Activated gamma-delta T cell treated with anti-CD3 and anti-CD28 coated beads, Interleukin-2, amount 50 U/mL, for 16 hours (primary cell): ENCODE results near the gene TEX44.
"Not testable (repeated sequence)": the region's sequence is repeated elsewhere in the genome, so short reads cannot be mapped to it uniquely, and the experiment has no call there.

Experiments used
- DNase-seq: peaks from one replicate; pipeline ENCODE4 v3.0.0-alpha.2; 2020; ENCODE audit warnings: low read depth

The TEX44 gene

DNA sequence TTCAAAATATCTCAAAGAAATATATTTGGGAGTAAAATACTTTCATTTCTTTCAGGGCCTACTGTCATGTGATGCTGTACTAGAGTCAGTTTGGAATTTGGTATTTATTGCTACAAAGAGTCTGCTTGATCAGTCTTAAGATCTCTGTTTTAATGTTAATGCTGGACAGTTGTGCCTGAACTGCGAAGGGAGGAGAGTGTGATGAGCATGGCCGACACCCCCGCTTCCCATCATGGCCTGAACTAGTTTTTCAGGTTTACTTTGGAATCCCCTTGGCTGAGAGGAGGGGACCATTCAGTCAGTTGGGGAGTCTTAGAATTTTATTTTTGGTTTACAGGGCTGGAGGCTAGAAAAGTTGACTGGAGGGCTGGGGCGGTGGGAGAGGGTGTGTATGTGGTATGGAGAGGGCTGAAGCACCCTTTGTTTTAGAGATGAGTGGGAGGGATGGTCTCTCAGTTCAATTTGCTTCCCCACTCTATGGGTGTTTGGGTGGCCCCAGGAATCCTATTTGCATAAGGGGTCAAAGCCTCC lies 20.9 kb upstream of the TEX44 start:
- DNase-seq: no peak

DNA sequence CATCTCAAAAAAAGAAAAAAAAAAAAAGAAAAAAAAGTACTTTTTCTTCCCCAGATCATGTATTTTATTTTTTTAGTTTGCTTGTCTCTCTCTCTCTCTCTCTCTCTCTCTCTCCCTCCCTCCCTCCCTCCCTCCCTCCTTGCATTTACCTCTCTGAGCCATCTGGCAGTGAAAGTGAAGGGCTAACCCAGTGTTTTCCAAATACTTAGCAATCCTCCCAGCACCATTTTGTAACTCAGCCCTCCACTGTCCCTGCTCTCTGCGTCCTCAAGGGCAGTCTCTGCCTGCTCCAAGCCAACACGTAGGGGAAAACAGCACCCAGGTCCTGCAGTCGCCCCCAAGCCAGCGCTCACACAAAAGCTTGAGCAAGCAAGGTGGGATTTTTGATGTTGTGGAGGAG lies 19.6 kb upstream of the TEX44 start:
- no peak for DNase-seq

DNA sequence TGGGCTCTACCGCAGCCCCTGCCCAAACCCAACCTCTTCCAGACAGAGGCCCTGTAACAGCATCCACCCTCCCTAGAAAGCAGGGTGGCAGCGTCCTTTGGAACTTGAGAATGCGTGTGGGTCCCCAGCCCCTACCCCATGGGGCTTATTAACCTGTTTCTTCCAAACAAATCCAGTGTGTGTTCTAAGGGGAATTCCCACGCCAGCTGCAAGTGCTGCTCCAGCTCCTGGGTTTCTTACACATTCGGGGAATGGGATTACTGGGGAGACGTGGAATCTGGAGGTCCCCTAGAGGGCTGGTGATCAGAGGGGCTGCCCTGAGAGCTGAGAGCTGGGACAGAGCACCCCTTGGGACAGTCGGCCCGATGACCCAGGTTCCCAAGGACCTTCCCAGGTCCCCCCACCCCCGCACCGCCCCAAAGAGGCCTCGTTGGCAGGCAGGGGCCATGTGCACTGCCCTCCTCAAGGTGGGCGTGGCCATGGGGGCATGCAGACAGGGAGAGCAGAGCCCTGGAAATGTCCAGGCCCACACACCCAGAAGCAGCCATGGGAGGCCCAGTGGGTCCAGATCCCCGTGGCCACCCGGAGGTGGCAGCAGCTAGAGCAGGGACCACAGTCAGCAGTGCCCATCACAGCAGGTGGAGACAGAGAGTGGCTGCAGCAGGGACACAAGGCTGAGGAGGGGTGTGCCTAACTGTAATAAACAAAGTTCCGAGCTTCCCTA lies 18.8 kb upstream of the TEX44 start:
- DNase-seq: no peak

DNA sequence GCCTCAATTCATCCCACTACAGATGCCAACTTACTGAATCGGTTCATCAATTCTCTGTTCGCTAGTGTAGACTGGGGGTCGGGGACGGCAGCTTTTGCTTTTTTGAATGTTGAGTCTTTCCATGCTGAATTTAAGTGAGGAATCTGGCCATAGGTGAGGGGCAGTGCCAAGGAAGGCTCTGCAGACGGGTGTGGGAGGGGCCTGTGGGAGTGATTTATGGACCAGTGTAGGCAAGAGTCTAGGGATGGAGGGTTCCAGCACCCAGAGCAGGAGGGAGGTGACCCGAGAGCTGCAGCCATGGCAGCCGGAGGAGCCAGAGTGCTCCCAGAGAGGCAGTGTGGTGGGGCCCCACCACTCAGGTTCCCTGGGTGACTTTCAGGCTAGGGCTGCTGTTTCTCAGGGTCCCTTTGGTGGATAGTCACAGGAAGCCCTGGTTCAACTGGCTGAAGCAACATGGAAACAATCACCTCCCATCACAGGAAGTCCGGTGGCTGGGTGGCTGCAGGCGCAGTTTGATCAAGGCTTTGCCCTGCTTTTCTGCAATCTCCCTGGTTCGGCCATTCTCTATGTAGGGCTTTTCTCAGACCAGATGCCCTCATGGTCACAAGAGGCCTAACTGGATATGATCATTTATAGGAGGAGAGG lies 16.9 kb upstream of the TEX44 start:
- DNase-seq: no peak

DNA sequence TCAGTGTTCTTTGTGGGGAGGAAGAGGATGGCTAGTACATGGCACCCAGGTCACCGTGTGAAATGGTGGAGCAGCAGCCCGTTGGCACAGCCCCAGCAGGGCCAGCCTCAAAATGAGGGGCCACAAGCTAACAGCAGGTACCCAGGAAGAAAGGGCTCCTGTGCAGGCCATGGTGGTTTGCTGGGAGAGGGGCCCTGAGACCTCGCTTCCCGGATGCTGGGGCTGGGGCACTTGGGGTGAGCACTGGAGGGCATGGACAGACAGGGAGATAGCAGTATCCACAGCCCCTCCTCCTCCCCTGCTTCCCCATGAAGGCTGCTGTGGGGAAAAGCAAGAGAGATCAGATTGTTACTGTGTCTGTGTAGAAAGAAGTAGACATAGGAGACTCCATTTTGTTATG lies 16.2 kb upstream of the TEX44 start:
- DNase-seq: no peak

DNA sequence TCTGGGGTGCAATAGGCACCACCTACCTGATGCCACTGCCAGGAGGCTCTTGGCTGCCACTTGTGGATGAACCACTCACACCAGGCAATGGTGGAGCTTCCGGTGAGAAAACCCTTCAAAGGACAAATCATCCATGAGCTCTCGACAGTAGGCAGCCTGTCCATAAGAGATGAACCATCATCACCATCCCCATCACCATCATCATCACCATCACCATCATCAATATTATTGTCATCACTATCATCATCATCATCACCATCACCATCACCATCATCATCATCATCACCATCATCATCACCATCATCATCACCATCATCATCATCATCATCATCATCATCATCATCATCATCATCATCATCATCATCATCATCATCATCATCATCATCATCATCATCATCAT lies 14.0 kb upstream of the TEX44 start:
- not testable (repeated sequence) for DNase-seq

DNA sequence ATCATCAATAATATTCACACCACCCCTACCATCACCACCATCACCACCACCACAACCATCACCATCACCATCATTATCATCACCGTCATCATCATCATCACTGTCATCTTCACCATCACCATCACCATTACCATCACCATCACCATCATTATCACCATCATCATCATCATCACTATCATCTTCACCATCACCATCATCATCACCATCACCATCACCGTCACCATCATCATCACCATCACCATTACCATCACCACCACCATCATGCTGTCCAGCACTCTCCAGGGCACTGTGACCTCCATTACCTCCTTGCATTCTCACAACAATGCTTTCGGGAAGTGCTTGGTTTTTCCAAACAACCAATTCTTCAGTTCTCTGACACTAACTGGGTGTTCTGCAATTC lies 13.1 kb upstream of the TEX44 start:
- DNase-seq: no peak

DNA sequence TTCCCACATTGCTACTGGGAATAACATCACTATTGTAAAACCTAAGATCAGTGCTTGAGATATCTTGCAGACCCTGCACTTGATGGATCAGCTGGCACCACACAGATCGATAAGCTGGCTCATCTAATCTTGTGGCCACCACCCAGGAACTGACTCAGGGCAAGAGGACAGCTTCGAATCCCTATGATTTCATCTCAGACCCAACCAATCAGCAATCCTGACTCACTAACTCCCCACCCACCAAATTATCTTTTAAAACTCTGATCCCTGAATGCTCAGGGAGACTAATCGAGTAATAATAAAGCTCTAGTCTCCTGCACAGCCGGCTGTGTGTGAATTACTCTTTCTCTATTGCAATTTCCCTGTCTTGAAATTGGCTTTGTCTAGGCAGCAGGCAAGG lies 11.3 kb upstream of the TEX44 start:
- DNase-seq: no peak

DNA sequence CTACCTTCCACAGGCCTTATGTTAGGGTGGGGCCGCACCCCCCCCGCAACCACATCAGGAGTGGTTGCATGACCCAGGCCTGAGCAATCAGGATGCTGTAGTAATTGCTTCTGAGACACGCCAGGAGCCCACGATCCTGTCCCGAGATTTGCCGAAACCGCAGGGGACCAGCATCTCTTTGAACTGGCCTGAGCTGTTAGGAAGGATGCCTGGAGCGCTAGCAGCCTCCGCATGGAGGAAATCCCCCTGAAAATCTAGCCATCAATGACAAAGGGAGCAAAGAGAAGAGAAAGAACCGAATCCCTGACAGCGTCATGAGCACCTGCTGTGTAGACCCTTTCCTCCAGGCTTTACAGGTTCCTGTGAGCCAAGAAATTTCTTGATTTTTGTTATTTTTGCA lies 8.7 kb upstream of the TEX44 start:
- DNase-seq: no peak

DNA sequence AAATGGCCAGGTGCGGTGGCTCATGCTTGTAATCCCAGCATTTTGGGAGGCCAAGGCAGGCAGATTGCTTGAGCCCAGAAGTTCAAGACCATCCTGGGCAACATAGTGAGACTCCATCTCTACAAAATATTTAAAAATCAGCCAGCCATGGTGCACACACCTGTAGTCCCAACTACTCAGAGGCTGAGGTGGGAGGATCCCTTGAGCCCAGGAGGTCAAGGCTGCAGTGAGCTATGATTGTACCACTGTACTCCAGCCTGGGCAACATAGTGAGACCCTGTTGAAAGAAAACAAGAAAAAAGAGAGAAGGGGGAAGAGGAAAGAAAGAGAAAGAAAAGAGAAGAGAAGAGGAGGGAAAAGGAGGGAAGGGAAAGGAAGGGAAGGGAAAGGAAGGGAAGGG lies 4.9 kb upstream of the TEX44 start:
- DNase-seq: not testable (repeated sequence)

DNA sequence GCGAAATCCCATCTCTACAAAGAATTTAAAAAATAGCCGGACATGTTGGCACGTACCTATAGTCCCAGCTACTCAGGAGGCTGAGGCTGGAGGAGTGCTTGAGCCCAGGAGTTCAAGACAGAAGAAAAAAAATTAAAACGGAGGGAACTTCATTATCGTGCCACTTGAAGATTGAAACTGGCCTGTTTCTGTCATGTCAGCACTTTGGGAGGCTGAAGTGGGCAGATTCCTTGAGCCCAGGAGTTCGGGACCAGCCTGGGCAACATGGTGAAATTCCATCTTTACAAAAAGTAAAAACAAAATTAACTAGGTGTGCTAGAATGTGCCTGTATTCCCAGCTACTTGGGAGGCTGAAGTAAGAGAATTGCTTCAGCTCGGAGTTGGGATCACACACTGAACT lies 3.0 kb upstream of the TEX44 start:
- DNase-seq: no peak

DNA sequence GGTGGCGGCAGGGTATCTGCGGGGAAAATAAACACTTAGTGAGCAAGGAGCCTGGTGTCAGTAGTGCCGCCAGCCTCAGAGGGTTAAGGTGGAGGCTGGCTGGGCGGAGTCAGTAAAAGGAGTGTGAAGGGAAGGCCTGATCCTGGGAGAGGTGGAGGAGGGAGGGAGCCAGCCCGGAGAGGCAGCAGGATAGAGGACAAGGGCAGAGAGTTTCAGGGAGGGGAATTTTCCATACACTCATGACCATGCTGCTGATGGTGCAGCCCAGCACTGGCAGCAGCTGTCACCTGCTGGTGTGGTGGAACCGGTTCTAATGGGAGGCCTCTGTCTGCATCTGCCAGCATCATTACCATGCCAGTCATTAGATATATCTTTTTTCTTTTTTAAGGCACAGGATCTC lies 2.0 kb upstream of the TEX44 start:
- DNase-seq: no peak

DNA sequence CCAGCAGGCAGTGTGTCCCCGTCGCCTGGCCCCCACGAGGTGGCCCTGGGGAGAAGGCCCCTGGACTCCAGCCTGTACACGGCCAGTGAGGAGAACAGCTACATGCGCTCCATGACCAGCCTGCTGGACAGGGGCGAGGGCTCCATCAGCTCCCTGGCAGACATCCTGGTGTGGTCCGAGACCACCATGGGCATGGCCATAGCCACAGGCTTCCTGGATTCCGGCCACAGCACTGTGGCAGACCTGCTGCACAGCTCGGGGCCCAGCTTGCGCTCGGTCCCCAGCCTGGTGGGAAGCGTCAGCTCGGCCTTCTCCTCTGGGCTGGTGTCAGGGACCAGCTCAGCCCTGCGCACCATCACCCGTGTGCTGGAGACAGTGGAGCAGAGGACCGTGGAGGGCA lies 1.0 kb downstream of the TEX44 start:
- no peak for DNase-seq

DNA sequence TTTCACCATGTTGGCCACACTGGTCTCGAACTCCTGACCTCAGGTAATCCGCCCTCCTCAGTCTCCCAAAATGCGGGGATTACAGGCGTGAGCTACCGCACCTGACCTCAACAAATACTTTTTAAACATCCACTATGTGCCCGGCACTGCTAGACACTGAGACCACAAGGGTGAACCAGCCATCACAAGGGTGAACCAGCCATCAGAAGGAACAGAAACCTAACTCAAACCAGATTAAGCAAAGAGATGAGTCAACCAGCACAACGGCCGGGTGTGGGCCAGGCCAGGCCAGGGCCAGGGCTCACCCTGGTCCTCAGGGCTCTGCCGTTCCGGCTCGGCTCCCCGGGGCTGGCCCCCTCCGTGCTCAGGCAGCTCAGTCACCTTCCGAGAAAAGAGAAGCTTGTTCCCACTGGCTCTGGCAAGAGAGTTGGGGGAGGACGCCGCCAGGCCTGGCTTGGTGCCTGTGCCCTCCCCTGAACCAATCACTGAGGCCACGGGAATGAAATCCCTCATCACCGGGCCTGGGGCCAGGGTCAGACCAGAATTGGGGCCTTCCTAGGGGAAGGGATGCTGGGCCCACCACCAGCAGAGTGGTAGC lies 4.4 kb downstream of the TEX44 start:
- DNase-seq: no peak

DNA sequence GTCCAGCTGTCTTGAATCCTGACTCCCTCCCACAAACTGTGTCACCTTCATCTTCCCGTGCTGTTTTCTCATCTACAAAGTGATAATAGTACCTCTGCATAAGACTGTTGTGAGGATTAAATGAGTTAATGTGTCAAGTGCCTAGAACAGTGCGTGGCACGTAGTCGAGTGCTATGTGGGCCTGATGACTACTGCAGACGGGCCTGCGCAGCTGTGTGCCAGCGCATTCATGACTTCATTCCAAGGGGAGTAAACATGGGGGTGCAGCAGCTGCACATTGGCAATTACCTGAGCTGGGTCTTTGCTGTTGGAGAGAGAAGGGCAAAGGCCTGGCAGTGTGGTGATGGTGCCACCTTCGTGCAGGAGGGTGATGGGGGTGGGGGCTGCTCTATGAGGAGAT lies 5.0 kb downstream of the TEX44 start:
- DNase-seq: no peak

DNA sequence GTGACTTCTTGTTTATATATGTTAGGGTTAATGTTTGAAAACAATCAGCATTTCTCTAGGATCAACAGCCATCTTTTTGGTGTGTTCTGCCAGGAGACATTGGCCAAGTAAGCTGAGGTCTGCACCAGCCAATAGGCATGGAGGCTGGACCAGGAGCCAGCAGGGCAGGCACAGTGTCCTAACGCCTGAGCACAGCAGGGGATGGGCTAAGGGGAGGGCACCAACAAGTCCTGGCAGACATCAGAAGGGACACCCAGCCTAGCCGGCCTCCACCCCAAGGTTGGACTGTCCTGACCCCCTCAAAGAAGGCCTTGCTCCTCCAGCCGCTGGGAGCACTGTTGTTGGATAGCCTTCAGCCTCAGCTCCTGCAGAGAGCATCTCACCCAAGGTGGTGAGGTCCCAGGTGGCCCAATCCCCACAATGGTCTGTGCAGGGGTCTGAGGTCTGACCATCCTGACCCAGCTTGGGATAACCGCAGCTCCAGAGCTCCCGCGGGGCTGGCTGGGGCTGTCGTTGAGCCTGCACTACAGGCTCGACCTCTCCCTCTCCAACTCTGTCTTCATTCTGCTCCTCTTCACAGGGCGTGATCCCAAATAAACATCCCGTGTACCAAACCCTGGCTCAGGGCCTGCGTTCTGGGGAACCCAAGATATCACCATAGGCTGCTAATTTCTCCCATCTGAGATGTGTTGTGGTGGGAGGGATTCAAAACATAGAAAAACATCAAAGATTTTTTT lies 8.1 kb downstream of the TEX44 start:
- no peak for DNase-seq

DNA sequence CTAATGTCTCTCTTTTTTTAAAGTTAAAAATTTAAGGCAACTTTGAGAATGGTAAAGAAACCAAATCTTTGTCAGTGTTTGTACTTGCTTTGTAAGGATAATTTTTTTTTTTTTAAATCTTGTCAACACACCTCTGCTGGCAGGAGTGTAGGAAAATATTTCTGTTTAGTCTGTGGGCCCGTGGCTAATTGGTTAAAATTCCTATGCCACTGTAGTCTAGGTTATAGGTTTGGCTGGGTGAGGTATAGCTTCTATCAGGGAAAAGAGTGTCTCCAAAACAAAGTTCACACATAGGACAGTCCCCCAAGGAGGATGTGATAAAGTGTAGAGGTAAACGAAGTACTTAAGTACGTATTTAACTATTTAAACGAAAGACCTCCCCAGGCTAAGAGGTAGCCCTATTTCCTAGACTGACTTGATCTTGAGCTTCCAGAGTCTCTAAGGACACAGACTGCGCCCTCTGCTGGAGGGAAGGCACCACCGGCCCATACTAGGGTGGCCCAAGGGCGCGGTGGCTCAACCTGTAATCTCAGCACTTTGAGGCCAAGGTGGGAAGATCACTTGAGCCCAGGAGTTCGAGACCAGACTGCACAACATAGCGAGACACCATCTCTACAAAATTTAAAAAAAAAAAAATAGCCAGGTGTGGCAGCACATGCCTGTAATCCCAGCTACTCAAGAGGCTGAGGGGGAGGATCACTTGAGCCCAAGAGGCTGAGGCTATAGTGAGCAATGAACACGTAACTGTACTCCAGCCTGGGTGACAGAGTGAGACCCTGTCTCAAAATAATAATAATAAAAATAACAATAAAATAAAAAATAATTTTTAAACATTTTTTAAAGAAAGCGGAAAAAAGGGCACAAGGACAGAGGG lies 8.9 kb downstream of the TEX44 start:
- peak; percentile 69 for DNase-seq

DNA sequence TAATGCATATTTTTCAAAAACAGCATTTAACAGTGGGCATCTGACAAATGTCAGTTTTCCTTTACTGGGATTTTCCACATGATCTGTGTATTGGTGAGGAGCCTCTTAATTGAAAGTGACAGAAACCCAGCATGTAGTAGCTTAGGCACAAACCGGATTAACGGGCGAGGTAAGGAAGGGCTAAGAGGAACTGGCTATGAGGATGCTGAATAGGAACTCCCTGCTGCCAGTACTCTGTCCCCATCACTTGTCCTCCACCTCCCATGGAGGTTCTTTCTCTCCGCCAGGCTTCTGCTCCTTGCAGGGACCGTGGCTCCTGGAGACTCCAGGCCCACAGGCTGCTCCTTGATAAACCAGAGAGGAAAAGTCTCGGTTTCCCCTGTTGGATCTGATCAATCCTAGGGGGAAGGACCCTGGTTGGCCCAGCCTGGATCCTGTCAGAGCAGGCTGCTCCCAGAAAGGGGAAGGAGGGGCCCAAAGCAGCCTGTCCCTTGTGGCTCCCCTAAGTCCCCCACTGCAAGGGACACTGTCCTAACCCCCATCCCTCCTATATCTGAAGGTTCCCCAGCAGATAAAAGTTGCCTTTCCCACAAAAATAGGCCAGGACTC lies 10.3 kb downstream of the TEX44 start:
- DNase-seq: no peak

DNA sequence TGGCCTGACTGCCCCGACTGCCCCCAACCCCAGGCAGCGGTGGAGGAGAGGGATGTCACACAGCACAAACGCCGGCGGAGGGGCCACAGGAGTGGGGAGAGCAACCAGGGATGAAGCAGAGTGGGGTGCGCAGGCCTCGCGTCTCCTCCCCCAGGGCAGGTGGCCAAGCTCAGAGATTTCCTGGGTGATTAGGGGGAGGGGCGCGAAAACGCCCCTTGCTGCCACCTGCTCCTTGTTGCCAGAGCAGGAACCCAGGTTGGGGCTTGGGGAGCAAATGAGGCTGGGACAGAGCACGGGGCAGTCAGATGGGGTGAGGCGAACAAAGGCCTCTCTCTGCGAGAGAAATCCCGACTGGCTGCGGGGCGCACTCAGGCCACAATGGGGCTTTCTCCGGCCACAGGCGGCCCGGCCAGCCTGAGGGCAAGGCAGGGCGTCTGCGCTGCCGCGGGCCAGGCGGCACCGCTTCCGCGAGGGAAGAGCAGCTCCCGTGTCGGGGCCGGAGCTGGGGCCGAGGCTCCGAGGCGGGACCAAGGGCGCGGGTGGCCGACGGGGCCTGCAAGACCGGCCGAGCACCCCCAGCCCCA lies 11.5 kb downstream of the TEX44 start:
- no peak for DNase-seq

DNA sequence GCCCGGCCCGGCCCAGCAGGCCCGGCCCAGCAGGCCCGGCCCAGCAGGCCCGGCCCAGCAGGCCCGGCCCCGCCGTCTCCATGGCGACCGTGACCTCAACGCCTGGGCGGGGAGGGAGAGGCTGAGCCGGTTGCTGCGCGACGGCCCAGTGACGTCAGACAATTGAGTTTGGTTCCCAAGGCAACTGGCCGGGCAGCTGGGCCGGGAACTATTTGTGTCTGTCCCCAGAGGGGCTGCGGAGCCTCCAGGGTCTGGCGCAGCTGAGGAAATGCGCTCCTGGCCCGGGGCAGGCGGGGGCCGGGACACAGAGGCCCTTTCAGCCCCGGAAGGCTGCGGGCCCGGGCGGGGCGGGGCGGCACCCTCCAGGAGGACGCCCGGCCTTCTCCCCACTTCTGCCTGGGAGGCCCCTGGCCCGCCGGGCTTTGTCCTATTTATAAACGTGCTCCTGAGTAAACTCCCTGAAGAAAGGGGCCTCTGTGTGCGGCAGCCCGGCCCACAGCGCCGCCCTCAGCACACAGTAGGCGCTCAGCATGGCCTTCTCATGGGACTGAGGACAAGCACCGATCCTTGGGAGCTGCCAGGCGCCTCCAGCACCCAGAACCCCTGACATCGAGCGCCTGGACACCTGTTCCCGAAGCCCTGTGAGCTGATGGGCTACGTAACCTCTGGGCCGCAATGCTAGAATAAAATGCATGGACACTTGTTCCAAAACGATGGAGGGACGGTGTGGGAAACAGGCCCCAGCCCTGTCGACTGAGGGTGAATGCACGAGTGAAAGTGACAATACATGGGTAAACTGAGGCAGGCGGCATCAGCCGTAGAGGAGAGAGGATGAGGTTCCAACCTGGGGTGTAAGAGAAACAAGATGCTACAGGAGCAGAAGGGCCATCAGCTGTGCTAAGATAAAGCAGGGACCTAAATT lies 12.3 kb downstream of the TEX44 start:
- DNase-seq: peak; percentile 88
